CD4-positive, alpha-beta T cell (primary cell): ENCODE data around the gene CHL1. TPM values are rescaled to one million over a fixed set of nuclear protein-coding genes. Genes with fewer than 3 reads are reported as not detected.
A peak's percentile ranks its signal among the peaks of the same experiment; 100 is the strongest.

Experiments
- ATAC-seq: fragments of 200-7000 bp; cut with Tn5 transposase; one replicate; pipeline ENCODE4 v1.10.0; 2022; ENCODE audit warnings: mild to moderate bottlenecking; ENCODE audit not compliant: poor library complexity
- CTCF ChIA-PET: fragments of 350-600 bp; sonication (Branson Sonifier 250); formaldehyde crosslinking; loops from one replicate; lab custom pipeline; 2021; ENCODE audit warnings: antibody characterized with exemption, inconsistent platforms; lab: Charles Lee
- POLR2A ChIA-PET: fragments of 350-600 bp; sonication (Branson Sonifier 250); formaldehyde crosslinking; loops from one replicate; lab custom pipeline; 2021; ENCODE audit warnings: antibody characterized with exemption, inconsistent platforms; lab: Charles Lee
- DNase-seq, 14 experiments: peaks; one replicate each; pipeline ENCODE4 v3.0.0-alpha.2; 2013 to 2020; ENCODE audit warnings: mixed read lengths in 2 of 14
- H3K27ac ChIP-seq, 2 donors: one replicate each; pipeline versions ENCODE4 v1.5.1 to v1.7.0; 2013; ENCODE audit warnings: low read length in 2 of 2, low read depth in 1 of 2, mild to moderate bottlenecking in 1 of 2
- H3K27me3 ChIP-seq, 2 experiments: 1 replicate in 1 of 2; 2 replicates in 1 of 2; pipeline versions ENCODE4 v1.6.1 to v1.7.0; 2013; ENCODE audit warnings: low read length in 2 of 2, control low read depth in 1 of 2, mild to moderate bottlenecking in 1 of 2, moderate library complexity in 1 of 2; ENCODE audit not compliant: insufficient read depth in 2 of 2, control insufficient read depth in 1 of 2
- H3K36me3 ChIP-seq: one replicate; pipeline ENCODE4 v1.6.1; 2013; ENCODE audit warnings: low read length, control low read depth; ENCODE audit not compliant: insufficient read depth
- H3K4me1 ChIP-seq: one replicate; pipeline ENCODE4 v1.6.1; 2013; ENCODE audit warnings: low read length, control low read depth; ENCODE audit not compliant: insufficient read depth
- H3K4me3 ChIP-seq: one replicate; pipeline ENCODE4 v1.5.1; 2013; ENCODE audit warnings: mild to moderate bottlenecking, low read length, moderate library complexity
- H3K9me3 ChIP-seq, 2 experiments: 1 replicate in 1 of 2; 2 replicates in 1 of 2; pipeline versions ENCODE4 v1.6.1 to v1.7.0; 2013; ENCODE audit warnings: low read length in 2 of 2, mild to moderate bottlenecking in 2 of 2, control low read depth in 1 of 2, moderate library complexity in 1 of 2; ENCODE audit not compliant: control insufficient read depth in 1 of 2, insufficient read depth in 1 of 2
- H3K27ac Mint-ChIP-seq: one replicate; pipeline ENCODE4 v1.8.0; 2020; ENCODE audit warnings: mixed read lengths
- H3K27me3 Mint-ChIP-seq: one replicate; pipeline ENCODE4 v1.8.0; 2021; ENCODE audit warnings: mixed read lengths
- H3K36me3 Mint-ChIP-seq: one replicate; pipeline ENCODE4 v1.8.0; 2021; ENCODE audit warnings: low read depth, mixed read lengths
- H3K4me1 Mint-ChIP-seq: one replicate; pipeline ENCODE4 v1.8.0; 2021; ENCODE audit warnings: low read depth, mixed read lengths
- H3K4me3 Mint-ChIP-seq: one replicate; pipeline ENCODE4 v1.8.0; 2020; ENCODE audit warnings: mild to moderate bottlenecking, mixed read lengths
- H3K9me3 Mint-ChIP-seq: one replicate; pipeline ENCODE4 v1.8.0; 2020; ENCODE audit warnings: mixed read lengths
- CTCF ChIP-seq: fragments of 200-600 bp; IDR thresholded peaks from one replicate; pipeline ENCODE4 v1.8.0; 2022; ENCODE audit warnings: antibody characterized with exemption, mild to moderate bottlenecking
- intact Hi-C, 2 experiments: fragments of 100-400 bp; cut with DNase I in 1 of 2; cut with micrococcal nuclease in 1 of 2; formaldehyde crosslinking; loops; one replicate each; pipeline versions ENCODE4 v1.15.1 to v1.9.0; 2023 to 2025; cut with DNase I, micrococcal nuclease
- total RNA-seq, 174 experiments: library from RNA in 2 of 174; stranded (reverse) in 2 of 174; gene quantifications; one replicate each; pipeline ENCODE4 v1.2.3 and lab custom pipeline; 2021 to 2026

CHL1 gene
- total RNA-seq, 2 experiments from 2014 or later, result not detected

GRCh38 chr3:352599-352998, 156.0 kb downstream of the CHL1 start:
- Histone ChIP-seq H3K9me3 (peaks cover 0 to 3% of the 10 kb centered on the region in 2 experiments), H3K27ac (no peak overlapping the region), H3K4me1 (no peaks in the 10 kb centered on the region), H3K36me3 (no peaks in the 10 kb centered on the region), H3K4me3 (no peak overlapping the region), H3K27me3 (no peaks in the 10 kb centered on the region)
- Mint-ChIP-seq H3K27me3 (peaks cover 4% of the 10 kb centered on the region), H3K27ac (no peak overlapping the region), H3K9me3 (peaks cover 3% of the 10 kb centered on the region), H3K4me1 (no peaks in the 10 kb centered on the region), H3K4me3 (no peak overlapping the region), H3K36me3 (no peaks in the 10 kb centered on the region)
- intact Hi-C loops, result no loop called here
- DNase-seq (no peak), ATAC-seq (no peak)
- CTCF ChIA-PET, result no interaction called here
- TF ChIP-seq CTCF, result no peak
- POLR2A ChIA-PET, result no interaction called here

GRCh38 chr3:353191-353739, 156.7 kb downstream of the CHL1 start:
- DNase-seq (no peak), ATAC-seq (no peak)
- Histone ChIP-seq H3K27me3 (no peaks in the 10 kb centered on the region), H3K4me1 (no peaks in the 10 kb centered on the region), H3K9me3 (peaks cover 0 to 3% of the 10 kb centered on the region in 2 experiments), H3K36me3 (no peaks in the 10 kb centered on the region), H3K27ac (no peak overlapping the region), H3K4me3 (no peak overlapping the region)
- Mint-ChIP-seq H3K36me3 (no peaks in the 10 kb centered on the region), H3K27ac (no peak overlapping the region), H3K27me3 (peaks cover 4% of the 10 kb centered on the region), H3K4me3 (no peak overlapping the region), H3K9me3 (peaks cover 3% of the 10 kb centered on the region), H3K4me1 (no peaks in the 10 kb centered on the region)
- intact Hi-C loops, result no loop called here
- CTCF ChIA-PET, result no interaction called here
- no peak for TF ChIP-seq CTCF
- POLR2A ChIA-PET, result no interaction called here

GRCh38 chr3:354432-354831, 157.9 kb downstream of the CHL1 start:
- no peaks in the 10 kb centered on the region for H3K4me1 Mint-ChIP-seq
- Histone ChIP-seq H3K36me3 (no peaks in the 10 kb centered on the region), H3K4me1 (no peaks in the 10 kb centered on the region), H3K27me3 (no peaks in the 10 kb centered on the region), H3K27ac (no peak overlapping the region), H3K4me3 (no peak overlapping the region), H3K9me3 (peaks cover 0 to 3% of the 10 kb centered on the region in 2 experiments)
- TF ChIP-seq CTCF, result peak; percentile 39
- no peaks in the 10 kb centered on the region for H3K36me3 Mint-ChIP-seq
- ChIA-PET CTCF (no interaction called here), POLR2A (no interaction called here)
- H3K4me3 Mint-ChIP-seq, result no peak overlapping the region
- intact Hi-C loops, result no loop called here
- peaks cover 4% of the 10 kb centered on the region for H3K27me3 Mint-ChIP-seq
- H3K9me3 Mint-ChIP-seq, result peaks cover 3% of the 10 kb centered on the region
- no peak for ATAC-seq
- DNase-seq, result peak in 4 of 14 experiments; percentile 2 to 17 (median 8)
- H3K27ac Mint-ChIP-seq, result no peak overlapping the region
